H1 (cell line): Measurements from ENCODE around the gene EDN1.

Experiments
- CHD1 ChIP-seq: IDR thresholded peaks from 2 replicates; pipeline ENCODE4 v1.6.1; 2012; ENCODE audit warnings: low read depth, low read length, improper control_type of control experiment
- CTCF ChIP-seq, 3 experiments: IDR thresholded peaks; 1 replicate in 2 of 3; 2 replicates in 1 of 3; pipeline versions ENCODE4 v1.5.1 to v1.6.1; 2011; ENCODE audit warnings: low read length in 3 of 3, mild to moderate bottlenecking in 3 of 3, inconsistent platforms in 2 of 3, low read depth in 1 of 3, moderate library complexity in 1 of 3; ENCODE audit not compliant: insufficient read depth in 1 of 3; ENCODE audit errors: control extremely low read depth in 1 of 3
- EZH2 ChIP-seq: fragments of 200-600 bp; sonication (generic); IDR thresholded peaks from 2 replicates; pipeline ENCODE4 v1.7.1; 2012; ENCODE audit warnings: low read depth, mild to moderate bottlenecking, moderate library complexity, low read length, inconsistent platforms; ENCODE audit not compliant: severe bottlenecking
- POLR2A ChIP-seq, 2 experiments: IDR thresholded peaks; 1 replicate in 1 of 2; 2 replicates in 1 of 2; pipeline ENCODE4 v1.6.1; 2011; ENCODE audit warnings: low read depth in 2 of 2, low read length in 2 of 2, mild to moderate bottlenecking in 2 of 2; ENCODE audit errors: control extremely low read depth in 1 of 2
- TAF1 ChIP-seq: IDR thresholded peaks from 2 replicates; pipeline ENCODE4 v1.6.1; 2011; ENCODE audit warnings: mild to moderate bottlenecking, low read depth, low read length
- ZNF274 ChIP-seq: IDR thresholded peaks from 2 replicates; pipeline ENCODE4 v1.7.0; 2012; ENCODE audit warnings: low read length, borderline replicate concordance; ENCODE audit errors: extremely low read depth
- TF ChIP-seq, protein P1 (sequence below): IDR thresholded peaks from 2 replicates; pipeline ENCODE4 v1.6.1; 2012; ENCODE audit warnings: inconsistent platforms

DNA sequence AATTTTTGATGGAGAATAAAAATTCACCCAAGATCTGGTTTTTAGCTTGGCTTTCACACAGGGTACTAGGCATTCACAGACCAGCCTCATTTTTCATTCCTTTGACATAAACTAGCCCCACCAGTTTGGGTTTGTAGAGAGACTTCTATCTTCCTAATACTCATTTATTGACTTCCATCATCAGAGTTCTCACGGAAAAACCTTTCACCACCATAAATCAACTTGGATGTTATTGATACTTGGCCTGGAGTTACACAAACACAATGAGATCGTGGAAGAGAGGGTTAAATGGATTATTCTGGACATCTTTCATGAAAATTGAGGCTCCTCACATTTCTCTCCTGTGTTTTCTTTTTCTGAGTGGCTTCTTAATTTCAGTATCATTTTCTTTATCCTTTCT lies 26.8 kb upstream of the EDN1 start:
- TF ChIP-seq CTCF (IDR thresholded peaks at IDR 0.05; ENCODE audit: control extremely low read depth in 1 of 3, insufficient read depth in 1 of 3, low read depth in 1 of 3, low read length in 3 of 3) (no peak), TAF1 (no peak), CHD1 (no peak), POLR2A (IDR thresholded peaks at IDR 0.05; ENCODE audit: control extremely low read depth in 1 of 2, low read depth in 2 of 2, low read length in 2 of 2) (no peak), ZNF274 (no peak), EZH2 (no peak)
- TF ChIP-seq, protein P1, sequence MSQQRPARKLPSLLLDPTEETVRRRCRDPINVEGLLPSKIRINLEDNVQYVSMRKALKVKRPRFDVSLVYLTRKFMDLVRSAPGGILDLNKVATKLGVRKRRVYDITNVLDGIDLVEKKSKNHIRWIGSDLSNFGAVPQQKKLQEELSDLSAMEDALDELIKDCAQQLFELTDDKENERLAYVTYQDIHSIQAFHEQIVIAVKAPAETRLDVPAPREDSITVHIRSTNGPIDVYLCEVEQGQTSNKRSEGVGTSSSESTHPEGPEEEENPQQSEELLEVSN = no peak
